GM12878 (cell line): Measurements from ENCODE around the gene MGA. TPM values are rescaled to one million over a fixed set of nuclear protein-coding genes. Genes with fewer than 3 reads are reported as not detected.

Source experiments
- ATAC-seq: fragments of 200-7000 bp; cut with Tn5 transposase; 3 replicates; pipeline ENCODE4 v1.9.1; 2020; ENCODE audit warnings: mild to moderate bottlenecking, moderate library complexity
- BruUV-seq: library from RNA; stranded (reverse); fragments of 400-500 nt; replicated peaks from 2 replicates; lab custom pipeline; 2021; lab: Mats Ljungman, UMichigan
- CTCF ChIA-PET: fragments of 300-600 bp; sonication (Branson Sonifier 250); formaldehyde crosslinking; extraction: SDS; loops from one replicate; lab custom pipeline; 2021; ENCODE audit warnings: inconsistent platforms; lab: Yijun Ruan, JAX
- POLR2A ChIA-PET: fragments of 350-600 bp; formaldehyde crosslinking; extraction: SDS; loops from one replicate; lab custom pipeline; 2021; ENCODE audit warnings: inconsistent platforms; lab: Charles Lee
- RAD21 ChIA-PET: fragments of 300-600 bp; sonication (Branson Sonifier 250); formaldehyde crosslinking; loops from one replicate; lab custom pipeline; 2023; ENCODE audit warnings: antibody characterized with exemption; ENCODE audit not compliant: unreplicated experiment; lab: Charles Lee
- SMC1A ChIA-PET: fragments of 300-600 bp; sonication (Branson Sonifier 250); formaldehyde crosslinking; loops from one replicate; lab custom pipeline; 2023; ENCODE audit not compliant: unreplicated experiment, uncharacterized antibody; lab: Charles Lee
- DNase-seq: peaks from one replicate; pipeline ENCODE4 v3.0.0-alpha.2; 2011; ENCODE audit warnings: low read depth, low spot score
- FAIRE-seq: peaks from 3 replicates; lab custom pipeline; 2011; peaks lifted over from hg19 to GRCh38; lab: Jason Lieb, UNC
- H2AFZ ChIP-seq: 2 replicates; pipeline ENCODE4 v1.6.0; 2011; ENCODE audit warnings: low read depth, low read length, control low read depth; ENCODE audit not compliant: control insufficient read depth
- H3K27ac ChIP-seq: 2 replicates; pipeline ENCODE4 v1.5.1; 2011; ENCODE audit warnings: control low read depth; ENCODE audit not compliant: control insufficient read depth, insufficient read depth
- H3K27me3 ChIP-seq, 2 experiments: replicated peaks in 1 of 2; 2 replicates each; pipeline versions ENCODE4 v1.6.0 to v1.6.1; 2011; ENCODE audit warnings: low read length in 1 of 2; ENCODE audit not compliant: control insufficient read depth in 2 of 2, insufficient read depth in 2 of 2
- H3K36me3 ChIP-seq, 2 experiments: 2 replicates each; pipeline ENCODE4 v1.5.1; 2011; ENCODE audit warnings: low read length in 1 of 2; ENCODE audit not compliant: control insufficient read depth in 2 of 2, insufficient read depth in 2 of 2
- H3K4me1 ChIP-seq: 2 replicates; pipeline ENCODE4 v1.6.1; 2011; ENCODE audit warnings: mild to moderate bottlenecking, low read length, moderate library complexity, mixed read lengths; ENCODE audit not compliant: control insufficient read depth, insufficient read depth
- H3K4me2 ChIP-seq: 2 replicates; pipeline ENCODE4 v1.6.0; 2011; ENCODE audit warnings: control low read depth; ENCODE audit not compliant: control insufficient read depth, insufficient read depth
- H3K4me3 ChIP-seq: fragments of 200-600 bp; sonication (generic); 2 replicates; pipeline ENCODE4 v1.5.1; 2016
- H3K79me2 ChIP-seq: 2 replicates; pipeline ENCODE4 v1.6.0; 2011; ENCODE audit warnings: low read length; ENCODE audit not compliant: control insufficient read depth, insufficient read depth
- H3K9ac ChIP-seq: 2 replicates; pipeline ENCODE4 v1.8.0; 2011; ENCODE audit warnings: low read length, control low read depth, mixed read lengths; ENCODE audit not compliant: control insufficient read depth, insufficient read depth
- H3K9me3 ChIP-seq: replicated peaks from 3 replicates; pipeline ENCODE4 v1.5.1; 2011; ENCODE audit warnings: mild to moderate bottlenecking, low read length; ENCODE audit not compliant: control insufficient read depth, insufficient read depth
- H4K20me1 ChIP-seq: 2 replicates; pipeline ENCODE4 v1.6.0; 2011; ENCODE audit not compliant: control insufficient read depth, insufficient read depth
- BACH1 ChIP-seq: fragments of 450-650 bp; IDR thresholded peaks from 2 replicates; pipeline ENCODE4 v1.6.1; 2017; ENCODE audit warnings: mild to moderate bottlenecking, borderline replicate concordance
- CHD4 ChIP-seq: fragments of 200-600 bp; sonication (generic); IDR thresholded peaks from 2 replicates; pipeline ENCODE4 v1.6.1; 2016; ENCODE audit warnings: mild to moderate bottlenecking
- FOXK2 ChIP-seq: fragments of 450-650 bp; IDR thresholded peaks from 2 replicates; pipeline ENCODE4 v1.6.1; 2017; ENCODE audit warnings: mild to moderate bottlenecking, moderate library complexity
- IRF4 ChIP-seq: IDR thresholded peaks from 2 replicates; pipeline ENCODE4 v1.6.1; 2011; ENCODE audit warnings: low read depth, low read length
- JUNB ChIP-seq: IDR thresholded peaks from 2 replicates; pipeline ENCODE4 v1.6.1; 2016; ENCODE audit warnings: antibody characterized with exemption, mild to moderate bottlenecking
- MEF2A ChIP-seq: IDR thresholded peaks from 2 replicates; pipeline ENCODE4 v1.6.1; 2011; ENCODE audit warnings: low read depth, mild to moderate bottlenecking, low read length, moderate library complexity; ENCODE audit not compliant: insufficient read depth
- RELA ChIP-seq: fragments of 450-650 bp; IDR thresholded peaks from 2 replicates; pipeline ENCODE4 v1.8.0; 2014; ENCODE audit warnings: borderline replicate concordance; ENCODE audit not compliant: partially characterized antibody
- RFX5 ChIP-seq: IDR thresholded peaks from 2 replicates; pipeline ENCODE4 v1.6.1; 2011; ENCODE audit warnings: low read depth, low read length, improper control_type of control experiment
- SREBF1 ChIP-seq: IDR thresholded peaks from 2 replicates; pipeline ENCODE4 v1.6.1; 2012; ENCODE audit warnings: mild to moderate bottlenecking, low read length
- ZSCAN29 ChIP-seq: fragments of 450-650 bp; IDR thresholded peaks from 2 replicates; pipeline ENCODE4 v1.6.1; 2017; ENCODE audit warnings: mild to moderate bottlenecking, moderate library complexity
- WGBS: methylation state at CpG from one replicate; pipeline ENCODE4 v1.1.6; 2016; ENCODE audit warnings: low lambda C conversion rate; ENCODE audit not compliant: insufficient replicate concordance, insufficient coverage; ENCODE audit errors: missing lambda C conversion rate; 5-methylcytosine and 5-hydroxymethylcytosine counted together
- in situ Hi-C: fragments of 300-500 bp; cut with MboI; formaldehyde crosslinking; loops from 9 replicates; pipeline ENCODE4 v1.14.3; 2018; ENCODE audit warnings: mixed read lengths
- intact Hi-C: fragments of 100-400 bp; cut with micrococcal nuclease; formaldehyde crosslinking; loops from one replicate; pipeline ENCODE4 v1.14.2; 2022; ENCODE audit not compliant: unreplicated experiment
- polyA plus RNA-seq, 11 experiments: library from polyadenylated mRNA; depleted of rRNA in 4 of 11; unstranded in 6 of 11; stranded (reverse) in 5 of 11; fragments of >200 nt; fragmentation: Nextera tagmentation in 4 of 11; fragmentation: Illumina TruSeq in 1 of 11; extraction: Ambion mirVana in 4 of 11; extraction: Trizol in 1 of 11; gene quantifications; 1 replicate in 1 of 11; 2 replicates in 10 of 11; pipeline versions ENCODE4 v1.2.1 to v1.2.3, GENCODE V29; 2011 to 2016; ENCODE audit warnings: inconsistent platforms in 2 of 11, missing spikeins in 2 of 11, low read depth in 1 of 11
- total RNA-seq, 4 experiments: library from RNA; depleted of rRNA in 3 of 4; stranded (reverse); fragments of >200 nt in 3 of 4; fragmentation: Illumina TruSeq in 1 of 4; extraction: Trizol in 1 of 4; gene quantifications; 2 replicates each; pipeline versions ENCODE4 v1.2.1 to v1.2.3, GENCODE V29; 2013 to 2021
- TF ChIP-seq, protein P1 (sequence below), 3 experiments: IDR thresholded peaks in 2 of 3; conservative IDR thresholded peaks in 1 of 3; 2 replicates each; pipeline ENCODE4 v1.5.1; 2011; ENCODE audit warnings: low read depth in 3 of 3, low read length in 3 of 3, mild to moderate bottlenecking in 3 of 3, control low read depth in 2 of 3, moderate library complexity in 2 of 3, inconsistent platforms in 1 of 3, mixed read lengths in 1 of 3; ENCODE audit not compliant: control insufficient read depth in 2 of 3, insufficient read depth in 1 of 3; ENCODE audit errors: extremely low read depth in 1 of 3
- TF ChIP-seq, protein P2 (sequence below): fragments of 450-650 bp; IDR thresholded peaks from 2 replicates; pipeline ENCODE4 v1.6.1; 2014; ENCODE audit warnings: mild to moderate bottlenecking
- TF ChIP-seq, protein P3 (sequence below): fragments of 450-650 bp; IDR thresholded peaks from 2 replicates; pipeline ENCODE4 v1.6.1; 2017; ENCODE audit warnings: mild to moderate bottlenecking, moderate library complexity
- TF ChIP-seq, protein P4 (sequence below): fragments of 150-350 bp; IDR thresholded peaks from 2 replicates; pipeline ENCODE4 v1.6.1; 2016; ENCODE audit warnings: low read depth, low read length

Gene MGA
- total and polyA plus RNA-seq, 10 of the 15 experiments (the other 5 are each of a cell fraction or from before 2014, with no cell fraction given) = 2.6 to 29.6 (median 17.0) TPM

DNA sequence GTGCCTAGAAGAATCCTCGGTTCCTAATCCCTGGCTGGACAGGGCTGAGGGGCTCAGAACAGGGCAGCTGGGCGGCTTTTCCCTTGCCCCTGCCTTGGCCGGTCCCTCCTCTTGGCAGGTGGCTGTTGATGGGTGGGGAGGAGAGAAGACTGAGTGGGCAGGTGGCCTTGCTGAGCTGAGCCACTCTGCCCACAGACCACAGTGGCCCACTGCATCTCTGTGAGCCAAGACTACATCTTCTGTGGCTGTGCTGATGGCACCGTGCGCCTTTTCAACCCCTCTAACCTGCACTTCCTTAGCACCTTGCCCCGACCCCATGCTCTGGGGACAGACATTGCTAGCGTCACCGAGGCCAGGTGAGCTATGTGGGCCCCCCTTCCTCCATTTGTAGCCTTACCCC is 153.2 kb downstream of the MGA start:
- no TSS peak for BruUV-seq
- Histone ChIP-seq H3K36me3 (peaks cover 0 to 18% of the 10 kb centered on the region in 2 experiments; a peak in 3 of 4 replicates), H3K4me2 (no peak overlapping the region), H4K20me1 (no peaks in the 10 kb centered on the region), H3K4me1 (no peaks in the 10 kb centered on the region), H3K79me2 (no peaks in the 10 kb centered on the region), H3K9me3 (no peaks in the 10 kb centered on the region), H3K4me3 (no peak overlapping the region), H3K27me3 (no peaks in the 10 kb centered on the region), H3K27ac (no peak overlapping the region), H3K9ac (no peak overlapping the region), H2AFZ (no peak overlapping the region)
- POLR2A ChIA-PET = interaction anchor here (0.8 kb wide), 1 partner anchor 39 kb away, joined by 3 read pairs; the partner anchor contains the start of gene MAPKBP1
- RAD21 ChIA-PET = interaction anchor here (0.8 to 12.6 kb wide), 3 partner anchors 39 to 348 kb away, joined by 3 to 305 read pairs (median 4); partner anchors contain the start of gene MAPKBP1
- no peak for TF ChIP-seq RFX5
- no peak for TF ChIP-seq IRF4
- no peak for TF ChIP-seq RELA
- TF ChIP-seq CHD4 = no peak
- TF ChIP-seq, protein P1, sequence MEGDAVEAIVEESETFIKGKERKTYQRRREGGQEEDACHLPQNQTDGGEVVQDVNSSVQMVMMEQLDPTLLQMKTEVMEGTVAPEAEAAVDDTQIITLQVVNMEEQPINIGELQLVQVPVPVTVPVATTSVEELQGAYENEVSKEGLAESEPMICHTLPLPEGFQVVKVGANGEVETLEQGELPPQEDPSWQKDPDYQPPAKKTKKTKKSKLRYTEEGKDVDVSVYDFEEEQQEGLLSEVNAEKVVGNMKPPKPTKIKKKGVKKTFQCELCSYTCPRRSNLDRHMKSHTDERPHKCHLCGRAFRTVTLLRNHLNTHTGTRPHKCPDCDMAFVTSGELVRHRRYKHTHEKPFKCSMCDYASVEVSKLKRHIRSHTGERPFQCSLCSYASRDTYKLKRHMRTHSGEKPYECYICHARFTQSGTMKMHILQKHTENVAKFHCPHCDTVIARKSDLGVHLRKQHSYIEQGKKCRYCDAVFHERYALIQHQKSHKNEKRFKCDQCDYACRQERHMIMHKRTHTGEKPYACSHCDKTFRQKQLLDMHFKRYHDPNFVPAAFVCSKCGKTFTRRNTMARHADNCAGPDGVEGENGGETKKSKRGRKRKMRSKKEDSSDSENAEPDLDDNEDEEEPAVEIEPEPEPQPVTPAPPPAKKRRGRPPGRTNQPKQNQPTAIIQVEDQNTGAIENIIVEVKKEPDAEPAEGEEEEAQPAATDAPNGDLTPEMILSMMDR (IDR thresholded peaks at IDR 0.05 in 2 of 3, conservative IDR thresholded peaks at IDR 0.05 in 1 of 3; ENCODE audit: control insufficient read depth in 2 of 3, extremely low read depth in 1 of 3, insufficient read depth in 1 of 3, low read depth in 3 of 3, low read length in 3 of 3) = no peak
- TF ChIP-seq FOXK2 = no peak
- TF ChIP-seq, protein P2, sequence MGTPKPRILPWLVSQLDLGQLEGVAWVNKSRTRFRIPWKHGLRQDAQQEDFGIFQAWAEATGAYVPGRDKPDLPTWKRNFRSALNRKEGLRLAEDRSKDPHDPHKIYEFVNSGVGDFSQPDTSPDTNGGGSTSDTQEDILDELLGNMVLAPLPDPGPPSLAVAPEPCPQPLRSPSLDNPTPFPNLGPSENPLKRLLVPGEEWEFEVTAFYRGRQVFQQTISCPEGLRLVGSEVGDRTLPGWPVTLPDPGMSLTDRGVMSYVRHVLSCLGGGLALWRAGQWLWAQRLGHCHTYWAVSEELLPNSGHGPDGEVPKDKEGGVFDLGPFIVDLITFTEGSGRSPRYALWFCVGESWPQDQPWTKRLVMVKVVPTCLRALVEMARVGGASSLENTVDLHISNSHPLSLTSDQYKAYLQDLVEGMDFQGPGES = no peak
- no peak for TF ChIP-seq ZSCAN29
- no peak for TF ChIP-seq SREBF1
- no peak for TF ChIP-seq MEF2A
- TF ChIP-seq, protein P3, sequence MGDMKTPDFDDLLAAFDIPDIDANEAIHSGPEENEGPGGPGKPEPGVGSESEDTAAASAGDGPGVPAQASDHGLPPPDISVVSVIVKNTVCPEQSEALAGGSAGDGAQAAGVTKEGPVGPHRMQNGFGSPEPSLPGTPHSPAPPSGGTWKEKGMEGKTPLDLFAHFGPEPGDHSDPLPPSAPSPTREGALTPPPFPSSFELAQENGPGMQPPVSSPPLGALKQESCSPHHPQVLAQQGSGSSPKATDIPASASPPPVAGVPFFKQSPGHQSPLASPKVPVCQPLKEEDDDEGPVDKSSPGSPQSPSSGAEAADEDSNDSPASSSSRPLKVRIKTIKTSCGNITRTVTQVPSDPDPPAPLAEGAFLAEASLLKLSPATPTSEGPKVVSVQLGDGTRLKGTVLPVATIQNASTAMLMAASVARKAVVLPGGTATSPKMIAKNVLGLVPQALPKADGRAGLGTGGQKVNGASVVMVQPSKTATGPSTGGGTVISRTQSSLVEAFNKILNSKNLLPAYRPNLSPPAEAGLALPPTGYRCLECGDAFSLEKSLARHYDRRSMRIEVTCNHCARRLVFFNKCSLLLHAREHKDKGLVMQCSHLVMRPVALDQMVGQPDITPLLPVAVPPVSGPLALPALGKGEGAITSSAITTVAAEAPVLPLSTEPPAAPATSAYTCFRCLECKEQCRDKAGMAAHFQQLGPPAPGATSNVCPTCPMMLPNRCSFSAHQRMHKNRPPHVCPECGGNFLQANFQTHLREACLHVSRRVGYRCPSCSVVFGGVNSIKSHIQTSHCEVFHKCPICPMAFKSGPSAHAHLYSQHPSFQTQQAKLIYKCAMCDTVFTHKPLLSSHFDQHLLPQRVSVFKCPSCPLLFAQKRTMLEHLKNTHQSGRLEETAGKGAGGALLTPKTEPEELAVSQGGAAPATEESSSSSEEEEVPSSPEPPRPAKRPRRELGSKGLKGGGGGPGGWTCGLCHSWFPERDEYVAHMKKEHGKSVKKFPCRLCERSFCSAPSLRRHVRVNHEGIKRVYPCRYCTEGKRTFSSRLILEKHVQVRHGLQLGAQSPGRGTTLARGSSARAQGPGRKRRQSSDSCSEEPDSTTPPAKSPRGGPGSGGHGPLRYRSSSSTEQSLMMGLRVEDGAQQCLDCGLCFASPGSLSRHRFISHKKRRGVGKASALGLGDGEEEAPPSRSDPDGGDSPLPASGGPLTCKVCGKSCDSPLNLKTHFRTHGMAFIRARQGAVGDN = no peak
- TF ChIP-seq JUNB = no peak
- TF ChIP-seq, protein P4, sequence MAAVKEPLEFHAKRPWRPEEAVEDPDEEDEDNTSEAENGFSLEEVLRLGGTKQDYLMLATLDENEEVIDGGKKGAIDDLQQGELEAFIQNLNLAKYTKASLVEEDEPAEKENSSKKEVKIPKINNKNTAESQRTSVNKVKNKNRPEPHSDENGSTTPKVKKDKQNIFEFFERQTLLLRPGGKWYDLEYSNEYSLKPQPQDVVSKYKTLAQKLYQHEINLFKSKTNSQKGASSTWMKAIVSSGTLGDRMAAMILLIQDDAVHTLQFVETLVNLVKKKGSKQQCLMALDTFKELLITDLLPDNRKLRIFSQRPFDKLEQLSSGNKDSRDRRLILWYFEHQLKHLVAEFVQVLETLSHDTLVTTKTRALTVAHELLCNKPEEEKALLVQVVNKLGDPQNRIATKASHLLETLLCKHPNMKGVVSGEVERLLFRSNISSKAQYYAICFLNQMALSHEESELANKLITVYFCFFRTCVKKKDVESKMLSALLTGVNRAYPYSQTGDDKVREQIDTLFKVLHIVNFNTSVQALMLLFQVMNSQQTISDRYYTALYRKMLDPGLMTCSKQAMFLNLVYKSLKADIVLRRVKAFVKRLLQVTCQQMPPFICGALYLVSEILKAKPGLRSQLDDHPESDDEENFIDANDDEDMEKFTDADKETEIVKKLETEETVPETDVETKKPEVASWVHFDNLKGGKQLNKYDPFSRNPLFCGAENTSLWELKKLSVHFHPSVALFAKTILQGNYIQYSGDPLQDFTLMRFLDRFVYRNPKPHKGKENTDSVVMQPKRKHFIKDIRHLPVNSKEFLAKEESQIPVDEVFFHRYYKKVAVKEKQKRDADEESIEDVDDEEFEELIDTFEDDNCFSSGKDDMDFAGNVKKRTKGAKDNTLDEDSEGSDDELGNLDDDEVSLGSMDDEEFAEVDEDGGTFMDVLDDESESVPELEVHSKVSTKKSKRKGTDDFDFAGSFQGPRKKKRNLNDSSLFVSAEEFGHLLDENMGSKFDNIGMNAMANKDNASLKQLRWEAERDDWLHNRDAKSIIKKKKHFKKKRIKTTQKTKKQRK = no peak
- no peak for TF ChIP-seq BACH1
- CTCF ChIA-PET = interaction anchor here (3.4 to 6.3 kb wide), 4 partner anchors 38 to 256 kb away, joined by 19 to 365 read pairs (median 36); partner anchors contain the start of gene MAPKBP1
- no peak for FAIRE-seq
- 83% methylated on average over 8 of the region's 8 CpGs for WGBS
- SMC1A ChIA-PET = interaction anchor here (1.2 to 8.3 kb wide), 2 partner anchors 39 to 46 kb away, joined by 4 to 268 read pairs; partner anchors contain the start of gene MAPKBP1
- intact Hi-C loops (loop anchor here (5.0 to 10.0 kb wide), 3 partner anchors 119 to 346 kb away; no protein-coding TSS in a partner anchor), in situ Hi-C loops (loop anchor here (5.0 kb wide), 1 partner anchor 41 kb away; the partner anchor contains the start of gene MAPKBP1)
- no peak for DNase-seq
- ATAC-seq = no peak
